ENCODE data around the gene CPT2.

- TF ChIP-seq TCF7L2 (IDR thresholded peaks at IDR 0.05; ENCODE audit: low read depth, low read length) (no peak), TAF1 (IDR thresholded peaks at IDR 0.05; ENCODE audit: control insufficient read depth, extremely low read depth, insufficient read depth, low read length, severe bottlenecking) (no peak), RFX5 (IDR thresholded peaks at IDR 0.05; ENCODE audit: low read depth, low read length) (no peak), RUNX1 (IDR thresholded peaks at IDR 0.05; ENCODE audit: low read depth) (no peak), SRSF1 (IDR thresholded peaks at IDR 0.05; ENCODE audit: low read depth, low read length) (no peak), USF2 (CRISPR knock-in tag; IDR thresholded peaks at IDR 0.05) (no peak), E2F4 (CRISPR knock-in tag; IDR thresholded peaks at IDR 0.05; ENCODE audit: low read depth) (no peak), MXD1 (CRISPR knock-in tag; IDR thresholded peaks at IDR 0.05; ENCODE audit: borderline replicate concordance, poor library complexity, severe bottlenecking) (no peak), RBM25 (IDR thresholded peaks at IDR 0.05; ENCODE audit: low read depth, low read length, severe bottlenecking) (no peak), E2F5 (CRISPR knock-in tag; IDR thresholded peaks at IDR 0.05) (no peak), FOXK1 (CRISPR knock-in tag; IDR thresholded peaks at IDR 0.05; ENCODE audit: borderline replicate concordance) (no peak), EGR1 (conservative IDR thresholded peaks at IDR 0.05) (no peak)
- TF ChIP-seq, protein P1, sequence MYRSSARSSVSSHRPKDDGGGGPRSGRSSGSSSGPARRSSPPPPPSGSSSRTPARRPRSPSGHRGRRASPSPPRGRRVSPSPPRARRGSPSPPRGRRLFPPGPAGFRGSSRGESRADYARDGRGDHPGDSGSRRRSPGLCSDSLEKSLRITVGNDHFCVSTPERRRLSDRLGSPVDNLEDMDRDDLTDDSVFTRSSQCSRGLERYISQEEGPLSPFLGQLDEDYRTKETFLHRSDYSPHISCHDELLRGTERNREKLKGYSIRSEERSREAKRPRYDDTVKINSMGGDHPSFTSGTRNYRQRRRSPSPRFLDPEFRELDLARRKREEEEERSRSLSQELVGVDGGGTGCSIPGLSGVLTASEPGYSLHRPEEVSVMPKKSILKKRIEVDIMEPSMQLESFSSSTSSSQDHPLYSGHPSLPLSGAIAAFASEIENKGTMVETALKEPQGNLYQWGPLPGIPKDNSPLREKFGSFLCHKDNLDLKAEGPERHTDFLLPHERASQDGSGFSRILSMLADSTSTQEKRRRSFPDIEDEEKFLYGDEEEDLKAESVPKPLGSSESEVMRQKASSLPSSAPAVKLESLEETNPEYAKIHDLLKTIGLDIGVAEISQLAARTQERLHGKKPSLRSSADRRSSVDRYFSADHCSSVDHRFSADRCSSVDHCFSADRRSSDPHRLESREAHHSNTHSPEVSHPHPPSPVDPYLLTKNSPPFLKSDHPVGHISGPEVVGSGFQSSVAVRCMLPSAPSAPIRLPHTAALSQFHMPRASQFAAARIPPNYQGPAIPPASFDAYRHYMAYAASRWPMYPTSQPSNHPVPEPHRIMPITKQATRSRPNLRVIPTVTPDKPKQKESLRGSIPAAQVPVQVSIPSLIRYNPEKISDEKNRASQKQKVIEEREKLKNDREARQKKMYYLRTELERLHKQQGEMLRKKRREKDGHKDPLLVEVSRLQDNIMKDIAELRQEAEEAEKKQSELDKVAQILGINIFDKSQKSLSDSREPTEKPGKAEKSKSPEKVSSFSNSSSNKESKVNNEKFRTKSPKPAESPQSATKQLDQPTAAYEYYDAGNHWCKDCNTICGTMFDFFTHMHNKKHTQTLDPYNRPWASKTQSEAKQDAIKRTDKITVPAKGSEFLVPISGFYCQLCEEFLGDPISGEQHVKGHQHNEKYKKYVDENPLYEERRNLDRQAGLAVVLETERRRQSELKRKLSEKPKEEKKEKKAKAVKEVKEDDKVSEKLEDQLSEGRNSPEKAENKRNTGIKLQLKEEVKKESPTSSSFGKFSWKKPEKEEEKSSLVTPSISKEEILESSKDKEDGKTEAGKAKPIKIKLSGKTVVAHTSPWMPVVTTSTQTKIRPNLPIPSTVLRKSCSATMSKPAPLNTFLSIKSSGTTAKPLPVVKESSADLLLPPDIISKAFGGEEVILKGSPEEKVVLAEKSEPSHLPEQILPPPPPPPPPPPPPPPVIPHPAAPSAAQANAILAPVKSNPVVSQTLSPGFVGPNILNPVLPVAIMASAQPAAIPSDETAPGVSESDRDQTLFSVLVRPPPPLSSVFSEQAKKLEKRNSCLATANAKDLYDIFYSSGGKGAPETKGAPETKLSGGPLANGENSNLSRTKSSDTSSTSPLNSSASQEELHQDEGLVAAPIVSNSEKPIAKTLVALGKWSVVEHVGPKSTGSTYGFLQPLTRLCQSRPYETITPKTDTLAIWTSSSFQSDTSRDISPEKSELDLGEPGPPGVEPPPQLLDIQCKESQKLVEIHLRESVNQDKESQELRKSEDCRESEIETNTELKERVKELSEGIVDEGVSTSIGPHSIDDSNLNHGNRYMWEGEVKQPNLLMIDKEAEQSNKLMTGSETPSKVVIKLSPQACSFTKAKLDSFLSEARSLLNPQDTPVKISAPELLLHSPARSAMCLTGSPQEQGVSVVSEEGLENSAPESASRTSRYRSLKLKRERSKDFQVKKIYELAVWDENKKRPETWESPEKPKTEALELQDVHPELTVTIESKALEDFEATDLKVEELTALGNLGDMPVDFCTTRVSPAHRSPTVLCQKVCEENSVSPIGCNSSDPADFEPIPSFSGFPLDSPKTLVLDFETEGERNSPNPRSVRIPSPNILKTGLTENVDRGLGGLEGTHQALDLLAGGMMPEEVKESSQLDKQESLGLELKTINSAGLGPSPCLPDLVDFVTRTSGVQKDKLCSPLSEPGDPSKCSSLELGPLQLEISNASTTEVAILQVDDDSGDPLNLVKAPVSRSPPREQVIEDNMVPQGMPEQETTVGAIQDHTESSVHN (IDR thresholded peaks at IDR 0.05; ENCODE audit: borderline replicate concordance in 1 of 2, low read depth in 1 of 2): no peak
Observed at GRCh38 chr1:53160924-53161378, 35.7 kb upstream of the CPT2 start.
